ENCODE data around the gene MKNK2. TPM values are rescaled to one million over a fixed set of nuclear protein-coding genes. Genes with fewer than 3 reads are reported as not detected.

Gene MKNK2
- total RNA-seq, 1 donor from 2014 or later, result 81.3 TPM

GRCh38 chr19:2077833-2078619 lies 27.0 kb upstream of the MKNK2 start:
- no peak for DNase-seq (ENCODE audit: extremely low spot score, unreplicated experiment)

GRCh38 chr19:2077398-2077797 lies 26.4 kb upstream of the MKNK2 start:
- no peak for DNase-seq (ENCODE audit: extremely low spot score, unreplicated experiment)
- Mint-ChIP-seq H3K4me1 (ENCODE audit: unreplicated experiment) (peaks cover 1% of the 10 kb centered on the region), H3K4me3 (ENCODE audit: unreplicated experiment) (no peak overlapping the region), H3K9me3 (ENCODE audit: unreplicated experiment) (no peaks in the 10 kb centered on the region), H3K36me3 (ENCODE audit: unreplicated experiment) (peaks cover 16% of the 10 kb centered on the region), H3K27ac (ENCODE audit: unreplicated experiment) (no peak overlapping the region), H3K27me3 (ENCODE audit: unreplicated experiment) (no peaks in the 10 kb centered on the region)
- no peak for TF ChIP-seq CTCF (IDR thresholded peaks at IDR 0.05)

More at GRCh38 chr19:2077833-2078619, 27.0 kb upstream of the MKNK2 start:
- TF ChIP-seq CTCF (IDR thresholded peaks at IDR 0.05), result no peak
- Mint-ChIP-seq H3K27me3 (ENCODE audit: unreplicated experiment) (no peaks in the 10 kb centered on the region), H3K4me1 (ENCODE audit: unreplicated experiment) (peaks cover 1% of the 10 kb centered on the region), H3K4me3 (ENCODE audit: unreplicated experiment) (no peak overlapping the region), H3K36me3 (ENCODE audit: unreplicated experiment) (peaks cover 12% of the 10 kb centered on the region), H3K27ac (ENCODE audit: unreplicated experiment) (no peak overlapping the region), H3K9me3 (ENCODE audit: unreplicated experiment) (no peaks in the 10 kb centered on the region)

GRCh38 chr19:2076526-2076944 lies 25.5 kb upstream of the MKNK2 start:
- no peaks in the 10 kb centered on the region for H3K27me3 Mint-ChIP-seq (ENCODE audit: unreplicated experiment)
- no peaks in the 10 kb centered on the region for H3K9me3 Mint-ChIP-seq (ENCODE audit: unreplicated experiment)
- no peak overlapping the region for H3K27ac Mint-ChIP-seq (ENCODE audit: unreplicated experiment)
- DNase-seq (ENCODE audit: extremely low spot score, unreplicated experiment), result no peak
- H3K4me1 Mint-ChIP-seq (ENCODE audit: unreplicated experiment), result peaks cover 1% of the 10 kb centered on the region
- no peak for TF ChIP-seq CTCF (IDR thresholded peaks at IDR 0.05)
- no peak overlapping the region for H3K4me3 Mint-ChIP-seq (ENCODE audit: unreplicated experiment)
- H3K36me3 Mint-ChIP-seq (ENCODE audit: unreplicated experiment), result peaks cover 20% of the 10 kb centered on the region

- no peak overlapping the region for H3K27ac Mint-ChIP-seq (ENCODE audit: unreplicated experiment)
- no peak for DNase-seq (ENCODE audit: extremely low spot score, unreplicated experiment)
- H3K36me3 Mint-ChIP-seq (ENCODE audit: unreplicated experiment), result peaks cover 23% of the 10 kb centered on the region
- H3K9me3 Mint-ChIP-seq (ENCODE audit: unreplicated experiment), result no peaks in the 10 kb centered on the region
- H3K27me3 Mint-ChIP-seq (ENCODE audit: unreplicated experiment), result no peaks in the 10 kb centered on the region
- H3K4me1 Mint-ChIP-seq (ENCODE audit: unreplicated experiment), result peaks cover 5% of the 10 kb centered on the region
- no peak for TF ChIP-seq CTCF (IDR thresholded peaks at IDR 0.05)
- no peak overlapping the region for H3K4me3 Mint-ChIP-seq (ENCODE audit: unreplicated experiment)
These were observed 21.9 kb upstream of the MKNK2 start for GRCh38 chr19:2072757-2073551.

Measured in osteocyte (in vitro differentiated cells).